Activated CD4-positive, alpha-beta T cell treated with anti-CD3 and anti-CD28 coated beads, Interleukin-2, Interleukin-4, amounts not matched to agents 100 ng/mL and 50 ng/mL, durations not matched to agents 16 hours and 8 hours (primary cell): ENCODE data around the gene TRAM2.
A peak's percentile ranks its signal among the peaks of the same experiment; 100 is the strongest.

ENCODE experiments used
- DNase-seq: peaks from one replicate; pipeline ENCODE4 v3.0.0-alpha.2; 2020; ENCODE audit warnings: low spot score

Gene TRAM2

DNA sequence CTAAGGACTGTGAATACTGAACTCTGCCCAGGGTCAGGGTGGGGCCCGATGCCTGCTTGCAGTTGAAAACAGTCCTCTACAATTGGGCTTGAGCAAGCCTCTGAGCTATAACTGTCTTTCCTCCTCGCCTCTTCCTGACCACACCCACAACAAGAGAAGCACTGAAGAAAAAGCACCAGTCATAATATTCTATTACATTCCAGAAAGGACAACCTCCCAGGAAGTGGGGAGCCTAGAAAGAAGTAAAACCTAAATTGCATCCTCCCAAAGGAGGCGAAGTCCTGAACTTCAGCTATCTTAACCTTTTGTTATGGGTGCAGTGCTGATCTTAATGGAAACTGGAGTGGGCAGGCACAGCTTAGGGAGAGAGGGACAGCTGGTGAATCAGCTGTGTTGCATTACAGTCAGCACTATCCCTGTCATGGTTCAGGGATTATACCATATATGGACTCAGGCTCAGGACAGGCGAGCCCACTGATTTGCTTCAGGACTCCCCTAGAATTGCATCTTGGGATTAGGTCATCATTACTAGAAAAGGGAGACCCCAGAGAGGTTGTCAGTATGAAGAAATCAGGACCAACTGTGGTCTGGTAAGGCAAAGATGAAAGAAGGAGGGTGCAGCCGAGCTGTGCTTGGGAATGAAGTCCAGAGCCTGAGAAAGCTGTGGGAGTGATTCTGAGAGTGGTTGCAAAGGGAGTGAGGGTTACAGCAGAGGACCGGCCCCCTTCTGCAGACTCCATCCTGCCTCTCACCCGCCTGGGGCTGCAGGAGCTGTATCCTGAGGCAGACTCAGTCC lies 18.3 kb upstream of the TRAM2 start:
- DNase-seq: no peak

- DNase-seq: no peak
Measured at GRCh38 chr6:52594221-52594620, 17.4 kb upstream of the TRAM2 start.

DNA sequence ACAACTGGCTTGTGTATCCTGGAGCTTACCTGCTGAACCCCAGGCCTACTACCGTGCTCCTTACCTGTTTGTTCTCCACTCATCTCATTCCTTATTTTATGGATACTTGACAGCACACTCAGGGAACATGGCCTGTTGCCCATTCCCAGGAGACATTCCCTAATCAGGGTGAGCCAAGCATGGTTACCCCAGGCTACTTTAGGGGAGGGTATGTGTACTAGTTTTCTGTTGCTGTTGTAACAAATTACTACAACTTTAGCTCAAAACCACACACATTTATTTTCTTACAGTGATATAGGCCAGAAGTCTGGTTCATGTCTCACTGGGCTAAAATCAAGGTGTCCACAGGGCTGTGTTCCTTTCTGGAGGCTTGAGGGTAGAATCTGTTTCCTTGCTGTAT lies 15.0 kb upstream of the TRAM2 start:
- DNase-seq: no peak

GRCh38 chr6:52590152-52590891 lies 13.5 kb upstream of the TRAM2 start:
- DNase-seq: no peak

GRCh38 chr6:52588710-52589091 lies 11.8 kb upstream of the TRAM2 start:
- DNase-seq: no peak

DNA sequence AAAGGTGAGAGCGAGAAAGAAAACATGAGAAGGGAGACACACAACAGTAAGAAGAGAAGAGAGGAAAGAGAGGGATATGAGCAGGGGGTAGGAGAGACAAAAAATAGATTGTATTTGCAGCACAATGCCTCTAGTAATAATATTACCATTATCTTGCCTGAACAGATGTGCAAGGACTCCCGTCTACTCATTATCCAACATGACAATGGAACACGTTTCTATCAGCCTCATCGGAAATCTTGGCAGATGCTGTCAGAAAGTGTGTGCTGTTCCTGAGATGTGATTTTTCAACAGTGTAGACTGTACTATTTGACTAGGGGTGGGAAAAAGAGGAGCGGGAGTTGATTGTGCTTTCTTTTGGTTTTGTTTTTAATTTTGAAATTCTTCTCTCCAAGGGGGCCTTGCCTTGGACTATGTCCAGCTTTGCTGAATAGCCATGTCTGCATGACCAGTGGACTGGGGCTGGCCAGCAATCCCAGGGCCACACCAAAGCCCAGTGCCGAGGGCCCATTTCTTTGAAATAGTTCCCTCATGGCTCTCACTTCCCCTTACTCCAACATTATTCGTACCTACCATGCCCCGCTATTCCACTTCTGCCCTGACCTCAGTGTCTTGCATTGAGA lies 11.3 kb upstream of the TRAM2 start:
- no peak for DNase-seq

DNA sequence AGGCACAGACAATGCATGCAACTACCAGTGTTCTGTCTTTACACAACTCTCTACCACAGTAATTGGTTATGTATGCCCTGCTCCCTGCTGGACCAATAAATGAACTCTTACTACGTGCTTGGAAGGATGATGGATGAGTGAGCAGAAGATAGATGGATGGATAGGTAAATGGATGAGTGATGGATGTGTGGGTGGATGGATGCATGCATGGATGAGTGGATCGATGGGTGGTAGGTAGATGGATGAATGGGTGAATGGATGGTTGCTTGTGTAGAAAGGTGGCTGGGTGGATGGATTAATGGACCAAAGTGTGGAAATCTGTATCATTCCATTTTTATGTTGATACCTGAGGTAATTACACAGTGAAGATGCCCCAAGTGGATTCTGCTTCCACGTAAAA lies 10.1 kb upstream of the TRAM2 start:
- DNase-seq: no peak

- no peak for DNase-seq
Measured at GRCh38 chr6:52584203-52584602, 7.3 kb upstream of the TRAM2 start.

GRCh38 chr6:52582996-52583395 lies 6.1 kb upstream of the TRAM2 start:
- no peak for DNase-seq

- DNase-seq: no peak
Measured at GRCh38 chr6:52582446-52582845, 5.6 kb upstream of the TRAM2 start.

GRCh38 chr6:52580905-52581304 lies 4.0 kb upstream of the TRAM2 start:
- DNase-seq: no peak

- no peak for DNase-seq
Measured at GRCh38 chr6:52579006-52579660, 2.3 kb upstream of the TRAM2 start.

GRCh38 chr6:52577778-52578463 lies 1.1 kb upstream of the TRAM2 start:
- no peak for DNase-seq

GRCh38 chr6:52576392-52577021 lies 353 bp downstream of the TRAM2 start:
- DNase-seq: peak; percentile 64

- DNase-seq: no peak
Measured at GRCh38 chr6:52576054-52576391, 837 bp downstream of the TRAM2 start.

- no peak for DNase-seq
Measured at GRCh38 chr6:52575502-52575892, 1.4 kb downstream of the TRAM2 start.

DNA sequence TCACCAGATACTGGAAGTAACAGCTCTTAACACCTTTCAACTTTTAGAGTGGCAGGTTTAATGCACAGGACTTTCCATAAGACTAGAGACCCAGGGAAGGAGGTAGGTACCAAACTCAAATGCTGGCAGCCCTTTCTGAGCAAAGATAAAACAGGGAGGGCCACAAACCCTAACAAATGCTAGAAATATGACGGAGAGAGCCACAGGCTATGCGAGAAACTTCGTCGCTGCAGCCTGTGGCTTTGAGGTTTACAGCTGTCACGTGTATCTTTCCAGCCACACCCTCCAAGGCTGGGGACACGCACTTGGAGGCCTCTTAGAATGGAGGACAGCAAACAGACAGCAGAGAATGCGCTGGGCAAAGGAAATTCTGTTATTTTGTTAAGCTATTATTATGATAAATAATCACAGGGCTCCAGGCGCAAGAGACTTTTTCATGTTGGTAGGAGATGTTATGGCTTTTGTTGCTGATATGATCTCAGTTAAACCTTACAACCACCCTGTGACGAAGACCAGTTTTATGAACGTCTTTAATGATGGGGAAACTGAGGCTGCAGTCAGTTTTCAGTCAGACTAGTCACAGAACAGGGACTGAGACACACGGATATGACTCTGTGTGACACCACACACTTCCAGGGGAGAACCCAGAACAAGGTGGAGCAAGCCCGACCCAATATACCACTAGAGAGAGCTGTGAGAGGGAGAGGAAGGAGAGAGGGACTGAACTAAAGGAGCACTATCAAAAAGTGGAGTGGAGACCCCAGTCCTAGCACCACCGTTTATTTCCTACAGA lies 2.0 kb downstream of the TRAM2 start:
- DNase-seq: peak; percentile 54

DNA sequence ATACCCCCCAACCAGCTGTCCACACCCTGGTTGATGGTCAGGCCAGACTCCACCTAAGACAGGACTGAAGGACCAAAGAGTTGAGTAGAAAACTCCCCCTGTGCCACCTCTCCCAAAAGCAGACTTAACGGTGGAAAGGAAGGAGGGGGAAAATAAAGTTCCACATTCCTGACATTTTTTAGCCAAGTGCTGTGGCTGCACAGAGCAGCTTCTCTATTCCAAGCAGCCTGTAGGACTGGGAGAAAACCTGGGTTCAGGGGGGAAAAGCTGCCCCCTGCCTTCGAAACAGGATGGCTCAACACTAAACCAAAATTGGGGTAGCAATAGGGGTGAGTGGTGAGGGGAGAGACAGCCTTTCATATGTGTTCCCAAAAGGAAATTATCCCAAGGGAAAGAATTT lies 3.6 kb downstream of the TRAM2 start:
- no peak for DNase-seq

- no peak for DNase-seq
Measured at GRCh38 chr6:52572536-52572935, 4.3 kb downstream of the TRAM2 start.

DNA sequence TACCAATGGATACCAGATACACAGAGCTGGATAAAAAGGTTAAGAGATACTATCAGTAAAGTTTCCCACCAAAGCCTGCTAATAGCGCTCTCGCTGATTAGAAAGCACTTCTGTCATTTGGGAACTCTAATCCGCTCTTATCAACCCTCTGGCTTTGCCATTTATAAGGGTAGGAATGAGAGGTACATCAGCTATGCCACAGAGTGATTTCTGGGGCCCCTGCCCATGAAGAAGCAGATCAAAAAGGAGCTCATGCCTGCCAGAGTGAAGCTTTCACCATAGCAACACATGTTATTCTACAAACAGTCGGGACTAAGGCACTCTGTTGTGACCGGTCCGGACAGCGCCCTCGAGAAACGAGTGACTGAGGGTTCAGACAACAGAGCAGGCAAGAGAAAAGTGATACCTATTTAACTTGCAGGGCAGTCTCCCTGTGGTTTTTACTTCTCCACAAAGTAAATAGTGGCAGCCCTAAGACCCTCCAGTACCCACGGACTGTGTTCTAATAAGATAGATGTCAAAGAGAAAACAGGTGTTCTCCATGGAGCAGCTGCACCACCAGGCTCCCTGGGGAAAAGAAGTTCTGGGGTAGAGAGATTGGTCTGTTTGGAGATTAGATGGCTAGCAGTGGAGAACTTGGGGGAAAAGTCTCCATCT lies 5.6 kb downstream of the TRAM2 start:
- DNase-seq: no peak
